SK-N-SH (cell line): ENCODE measurements around the gene IGHMBP2. TPM values are rescaled to one million over a fixed set of nuclear protein-coding genes. Genes with fewer than 3 reads are reported as not detected.

ENCODE experiments used
- CTCF ChIA-PET: fragments of 300-600, 350-600 bp; formaldehyde crosslinking; extraction: SDS; loops from one replicate; lab custom pipeline; 2021; lab: Yijun Ruan, JAX
- POLR2A ChIA-PET: fragments of 350-600 bp; sonication (Branson Sonifier 250); formaldehyde crosslinking; extraction: SDS; loops from one replicate; lab custom pipeline; 2020; ENCODE audit warnings: antibody characterized with exemption, inconsistent platforms; lab: Yijun Ruan, JAX
- DNase-seq: peaks from one replicate; pipeline ENCODE4 v3.0.0; 2012
- H2AFZ ChIP-seq: fragments of 200-600 bp; sonication (generic); 2 replicates; pipeline ENCODE4 v1.8.1; 2016; ENCODE audit warnings: antibody characterized with exemption, mild to moderate bottlenecking, low read depth
- H3F3A ChIP-seq: fragments of 200-600 bp; sonication (generic); replicated peaks from 2 replicates; pipeline ENCODE3; 2016; ENCODE audit warnings: antibody characterized with exemption, mild to moderate bottlenecking; ENCODE audit not compliant: insufficient read depth
- H3K27ac ChIP-seq, 2 experiments: fragments of 200-500 bp in 1 of 2; fragments of 200-600 bp in 1 of 2; sonication (Bioruptor generic) in 1 of 2; sonication (generic), shearing (Covaris generic) in 1 of 2; 2 replicates each; pipeline versions ENCODE4 v1.5.1 to v1.6.1; 2014 to 2016; ENCODE audit warnings: low read depth in 2 of 2, inconsistent platforms in 1 of 2, low read length in 1 of 2, mild to moderate bottlenecking in 1 of 2, mixed read lengths in 1 of 2
- H3K27me3 ChIP-seq: fragments of 200-600 bp; sonication (generic), shearing (Covaris generic); 2 replicates; pipeline ENCODE4 v1.6.1; 2016; ENCODE audit warnings: mixed run types; ENCODE audit not compliant: insufficient read depth
- H3K36me3 ChIP-seq, 2 experiments: fragments of 200-500 bp in 1 of 2; fragments of 200-600 bp in 1 of 2; sonication (Bioruptor generic) in 1 of 2; sonication (generic) in 1 of 2; replicated peaks in 1 of 2; 2 replicates each; pipeline versions ENCODE3 to v1.5.1; 2014 to 2016; ENCODE audit warnings: low read length in 1 of 2, mild to moderate bottlenecking in 1 of 2; ENCODE audit not compliant: insufficient read depth in 2 of 2, control insufficient read depth in 1 of 2
- H3K4me1 ChIP-seq, 2 experiments: fragments of 200-500 bp in 1 of 2; fragments of 200-600 bp in 1 of 2; sonication (Bioruptor generic) in 1 of 2; sonication (generic), shearing (Covaris generic) in 1 of 2; 2 replicates each; pipeline versions ENCODE4 v1.5.1 to v1.6.1; 2014 to 2016; ENCODE audit warnings: low read depth in 1 of 2, low read length in 1 of 2, mixed run types in 1 of 2; ENCODE audit not compliant: insufficient read depth in 2 of 2, control insufficient read depth in 1 of 2
- H3K4me2 ChIP-seq: fragments of 200-600 bp; sonication (generic), shearing (Covaris generic); 2 replicates; pipeline ENCODE4 v1.6.1; 2017; ENCODE audit warnings: mixed run types
- H3K4me3 ChIP-seq, 2 experiments: fragments of 200-500 bp in 1 of 2; fragments of 200-600 bp in 1 of 2; sonication (Bioruptor generic) in 1 of 2; sonication (generic), shearing (Covaris generic) in 1 of 2; 2 replicates each; pipeline versions ENCODE4 v1.5.1 to v1.8.1; 2014 to 2016; ENCODE audit warnings: low read depth in 2 of 2, inconsistent platforms in 1 of 2, low read length in 1 of 2, mild to moderate bottlenecking in 1 of 2, mixed read lengths in 1 of 2, moderate library complexity in 1 of 2
- H3K79me2 ChIP-seq: fragments of 200-600 bp; sonication (generic); 2 replicates; pipeline ENCODE4 v1.8.1; 2017; ENCODE audit warnings: mild to moderate bottlenecking; ENCODE audit not compliant: insufficient read depth
- H3K9ac ChIP-seq: fragments of 200-600 bp; sonication (generic); 2 replicates; pipeline ENCODE4 v1.6.1; 2017; ENCODE audit warnings: mixed run types
- H3K9me2 ChIP-seq: fragments of 200-600 bp; sonication (generic); 2 replicates; pipeline ENCODE4 v1.6.1; 2017; ENCODE audit warnings: mixed run types
- H3K9me3 ChIP-seq: fragments of 200-600 bp; sonication (generic); 2 replicates; pipeline ENCODE4 v1.6.1; 2017; ENCODE audit warnings: mixed run types, mild to moderate bottlenecking, moderate library complexity
- H4K20me1 ChIP-seq: fragments of 200-600 bp; sonication (generic); 2 replicates; pipeline ENCODE4 v1.6.1; 2017; ENCODE audit warnings: mild to moderate bottlenecking, mixed run types; ENCODE audit not compliant: insufficient read depth
- EP300 ChIP-seq, 2 experiments: IDR thresholded peaks; 2 replicates each; pipeline versions ENCODE4 v1.4.0 to v1.6.1; 2012; ENCODE audit warnings: borderline replicate concordance in 1 of 2, low read depth in 1 of 2, low read length in 1 of 2
- FOXM1 ChIP-seq: IDR thresholded peaks from 2 replicates; pipeline ENCODE4 v1.4.0; 2012; ENCODE audit warnings: low read depth, mild to moderate bottlenecking
- GABPA ChIP-seq: IDR thresholded peaks from 2 replicates; pipeline ENCODE4 v1.4.0; 2012; ENCODE audit warnings: low read depth, mild to moderate bottlenecking
- GATA2 ChIP-seq: sonication (generic); formaldehyde crosslinking; IDR thresholded peaks from 2 replicates; pipeline ENCODE4 v1.5.0; 2020; ENCODE audit warnings: mild to moderate bottlenecking, missing genetic modification reagents
- MXI1 ChIP-seq: IDR thresholded peaks from 2 replicates; pipeline ENCODE4 v1.6.1; 2012; ENCODE audit warnings: mild to moderate bottlenecking, low read depth, low read length, improper control_type of control experiment
- NFIC ChIP-seq: IDR thresholded peaks from 2 replicates; pipeline ENCODE4 v1.4.0; 2012; ENCODE audit warnings: borderline replicate concordance
- PBX3 ChIP-seq: IDR thresholded peaks from 2 replicates; pipeline ENCODE4; 2012
- POLR2AphosphoS5 ChIP-seq: IDR thresholded peaks from 2 replicates; pipeline ENCODE4 v1.6.1; 2012; ENCODE audit warnings: low read depth, low read length
- RAD21 ChIP-seq: IDR thresholded peaks from 2 replicates; pipeline ENCODE4 v1.6.1; 2012; ENCODE audit warnings: mild to moderate bottlenecking, low read length
- RFX5 ChIP-seq: IDR thresholded peaks from 2 replicates; pipeline ENCODE4 v1.6.1; 2012; ENCODE audit warnings: mild to moderate bottlenecking, improper control_type of control experiment, low read length
- RXRA ChIP-seq: IDR thresholded peaks from 2 replicates; pipeline ENCODE4 v1.4.0; 2012; ENCODE audit warnings: low read depth, mild to moderate bottlenecking, borderline replicate concordance
- SIN3A ChIP-seq: IDR thresholded peaks from 2 replicates; pipeline ENCODE4 v1.6.1; 2012; ENCODE audit warnings: low read depth, mild to moderate bottlenecking, low read length, moderate library complexity, borderline replicate concordance
- SMC3 ChIP-seq: IDR thresholded peaks from 2 replicates; pipeline ENCODE4 v1.6.1; 2012; ENCODE audit warnings: low read depth, low read length, improper control_type of control experiment
- TAF1 ChIP-seq: IDR thresholded peaks from 2 replicates; pipeline ENCODE4 v1.6.1; 2012; ENCODE audit warnings: low read depth, mild to moderate bottlenecking, low read length, moderate library complexity, borderline replicate concordance
- TEAD4 ChIP-seq: IDR thresholded peaks from 2 replicates; pipeline ENCODE4 v1.4.0; 2012; ENCODE audit warnings: mild to moderate bottlenecking, borderline replicate concordance; ENCODE audit not compliant: insufficient read depth
- USF2 ChIP-seq: fragments of 150-350 bp; IDR thresholded peaks from 2 replicates; pipeline ENCODE4 v1.6.1; 2017; ENCODE audit warnings: antibody characterized with exemption, low read length, low read depth, borderline replicate concordance
- YY1 ChIP-seq: IDR thresholded peaks from 2 replicates; pipeline ENCODE4 v1.4.0; 2012; ENCODE audit warnings: low read depth, mild to moderate bottlenecking
- ZBTB33 ChIP-seq: IDR thresholded peaks from 2 replicates; pipeline ENCODE4 v1.4.0; 2012; ENCODE audit warnings: low read depth, borderline replicate concordance
- WGBS: methylation state at CpG from one replicate; pipeline ENCODE4 v1.1.6; 2017; ENCODE audit warnings: low lambda C conversion rate; 5-methylcytosine and 5-hydroxymethylcytosine counted together
- polyA plus RNA-seq, 3 experiments: library from polyadenylated mRNA; depleted of rRNA; stranded (reverse); fragments of >200 nt; gene quantifications; 2 replicates each; pipeline ENCODE4 v1.2.3, GENCODE V29; 2012

IGHMBP2 gene
- polyA plus RNA-seq, 1 of the 3 experiments (the other 2 are of a cell fraction) = 9.0 TPM

- Histone ChIP-seq H3K36me3 (no peaks in the 10 kb centered on the region), H3K4me2 (no peak overlapping the region), H3K4me1 (no peaks in the 10 kb centered on the region), H4K20me1 (no peaks in the 10 kb centered on the region), H3K9me3 (no peaks in the 10 kb centered on the region), H3K27ac (no peak overlapping the region), H2AFZ (no peak overlapping the region), H3K9ac (no peak overlapping the region), H3K27me3 (peaks cover 10% of the 10 kb centered on the region), H3F3A (no peaks in the 10 kb centered on the region), H3K79me2 (no peaks in the 10 kb centered on the region), H3K4me3 (no peak overlapping the region), H3K9me2 (no peaks in the 10 kb centered on the region)
- ChIA-PET POLR2A (no interaction called here), CTCF (no interaction called here)
- DNase-seq = no peak
- no peak for TF ChIP-seq NFIC
- no peak for TF ChIP-seq SMC3
- 65% methylated on average over 8 of the region's 8 CpGs for WGBS
These were observed 44.6 kb upstream of the IGHMBP2 start for GRCh38 chr11:68859123-68859522.

GRCh38 chr11:68862421-68862820, 41.3 kb upstream of the IGHMBP2 start:
- no peak for TF ChIP-seq POLR2AphosphoS5
- TF ChIP-seq EP300 (IDR thresholded peaks at IDR 0.05; ENCODE audit: borderline replicate concordance in 1 of 2, low read depth in 1 of 2, low read length in 1 of 2) = no peak
- no peak for TF ChIP-seq YY1
- TF ChIP-seq RFX5 = no peak
- TF ChIP-seq NFIC = no peak
- TF ChIP-seq SMC3 = no peak
- TF ChIP-seq RXRA = no peak
- TF ChIP-seq GATA2 = no peak
- TF ChIP-seq MXI1 = no peak
- TF ChIP-seq TEAD4 = no peak
- no peak for TF ChIP-seq TAF1
- no peak for TF ChIP-seq RAD21
- TF ChIP-seq SIN3A = no peak
- no peak for TF ChIP-seq USF2
- TF ChIP-seq ZBTB33 = no peak
- TF ChIP-seq FOXM1 = no peak
- TF ChIP-seq GABPA = no peak
- no peak for TF ChIP-seq PBX3
- TF ChIP-seq, all 33 proteins: peak for 0
- H3K4me1 ChIP-seq = no peaks in the 10 kb centered on the region
- no peaks in the 10 kb centered on the region for H3K9me3 ChIP-seq
- H3K27me3 ChIP-seq = no peaks in the 10 kb centered on the region
- H3K36me3 ChIP-seq = no peaks in the 10 kb centered on the region
- H2AFZ ChIP-seq = no peak overlapping the region
- H3K79me2 ChIP-seq = no peaks in the 10 kb centered on the region
- POLR2A ChIA-PET = no interaction called here
- 69% methylated on average over 6 of the region's 6 CpGs for WGBS
- H4K20me1 ChIP-seq = no peaks in the 10 kb centered on the region
- DNase-seq = no peak
- no peaks in the 10 kb centered on the region for H3F3A ChIP-seq
- H3K4me3 ChIP-seq = no peak overlapping the region
- H3K27ac ChIP-seq = no peak overlapping the region
- H3K4me2 ChIP-seq = no peak overlapping the region
- H3K9ac ChIP-seq = no peak overlapping the region
- CTCF ChIA-PET = no interaction called here
- no peaks in the 10 kb centered on the region for H3K9me2 ChIP-seq
